HCT116 (cell line): ENCODE measurements around the gene SH2D3C. TPM values are rescaled to one million over a fixed set of nuclear protein-coding genes. Genes with fewer than 3 reads are reported as not detected.

Experiments
- ATAC-seq: fragments of 200-7000 bp; cut with Tn5 transposase; 2 replicates; pipeline ENCODE4 v1.9.1; 2020; ENCODE audit warnings: mild to moderate bottlenecking, moderate library complexity
- BruUV-seq: library from RNA; stranded (reverse); fragments of 400-500 nt; replicated peaks from 2 replicates; lab custom pipeline; 2021; lab: Mats Ljungman, UMichigan
- CTCF ChIA-PET: fragments of 300-600 bp; sonication (Branson Sonifier 250); formaldehyde crosslinking; loops from one replicate; lab custom pipeline; 2021; ENCODE audit warnings: antibody characterized with exemption; lab: Charles Lee
- POLR2A ChIA-PET: fragments of 300-600, 350-600 bp; sonication (Branson Sonifier 250); formaldehyde crosslinking; loops from one replicate; lab custom pipeline; 2021; ENCODE audit warnings: antibody characterized with exemption; lab: Charles Lee
- RAD21 ChIA-PET, 2 experiments: fragments of 300-600 bp; sonication (Branson Sonifier 250); formaldehyde crosslinking; loops; one replicate each; lab custom pipeline; 2023; ENCODE audit warnings: low total read pairs in 2 of 2; ENCODE audit not compliant: uncharacterized antibody in 2 of 2, unreplicated experiment in 2 of 2, low non-redundant PET in 1 of 2; lab: Charles Lee
- DNase-seq: peaks from one replicate; pipeline ENCODE4 v3.0.0-alpha.2; 2010; ENCODE audit warnings: low read depth, low spot score
- H2AFZ ChIP-seq: fragments of 200-600 bp; shearing (Covaris generic), sonication (generic); 2 replicates; pipeline ENCODE4 v1.6.1; 2017; ENCODE audit warnings: low read depth, mixed run types, mixed read lengths, antibody characterized with exemption, low read length; ENCODE audit not compliant: poor library complexity, severe bottlenecking
- H3K27ac ChIP-seq: 2 replicates; pipeline ENCODE4 v1.5.1; 2012; ENCODE audit warnings: low read depth, low read length
- H3K27me3 ChIP-seq: fragments of 200-600 bp; sonication (generic); 2 replicates; pipeline ENCODE4 v1.6.1; 2016; ENCODE audit warnings: mixed run types, low read length, mixed read lengths; ENCODE audit not compliant: insufficient read depth
- H3K36me3 ChIP-seq, 2 experiments: fragments of 200-500 bp in 1 of 2; fragments of 200-600 bp in 1 of 2; sonication (Bioruptor generic) in 1 of 2; sonication (generic) in 1 of 2; 2 replicates each; pipeline versions ENCODE4 v1.5.1 to v1.6.1; 2014 to 2016; ENCODE audit warnings: low read length in 2 of 2, inconsistent platforms in 1 of 2, mixed read lengths in 1 of 2, mixed run types in 1 of 2; ENCODE audit not compliant: insufficient read depth in 2 of 2, control insufficient read depth in 1 of 2
- H3K4me1 ChIP-seq, 2 experiments: fragments of 200-600 bp in 1 of 2; sonication (generic) in 1 of 2; 2 replicates each; pipeline versions ENCODE4 v1.5.1 to v1.6.1; 2012 to 2017; ENCODE audit warnings: low read length in 2 of 2, inconsistent platforms in 1 of 2, mild to moderate bottlenecking in 1 of 2, mixed read lengths in 1 of 2, mixed run types in 1 of 2, moderate library complexity in 1 of 2; ENCODE audit not compliant: insufficient read depth in 2 of 2, control insufficient read depth in 1 of 2
- H3K4me2 ChIP-seq: fragments of 200-600 bp; sonication (generic); 2 replicates; pipeline ENCODE4 v1.6.1; 2017; ENCODE audit warnings: mixed run types, low read length, mixed read lengths
- H3K4me3 ChIP-seq, 2 experiments: fragments of 200-600 bp in 1 of 2; sonication (generic) in 1 of 2; replicated peaks in 1 of 2; 2 replicates each; pipeline ENCODE4 v1.5.1; 2011 to 2016; ENCODE audit warnings: low read length in 2 of 2, control low read depth in 1 of 2, low read depth in 1 of 2, mild to moderate bottlenecking in 1 of 2, mixed read lengths in 1 of 2, mixed run types in 1 of 2
- H3K79me2 ChIP-seq: fragments of 200-600 bp; sonication (generic); 2 replicates; pipeline ENCODE4 v1.6.1; 2017; ENCODE audit warnings: mild to moderate bottlenecking, mixed run types, low read length, moderate library complexity, mixed read lengths; ENCODE audit not compliant: insufficient read depth
- H3K9ac ChIP-seq: fragments of 200-600 bp; sonication (generic); 2 replicates; pipeline ENCODE4 v1.6.1; 2016; ENCODE audit warnings: low read length, mixed read lengths
- H3K9me2 ChIP-seq: fragments of 200-600 bp; sonication (generic), shearing (Covaris generic); 2 replicates; pipeline ENCODE4 v1.6.1; 2017; ENCODE audit warnings: mixed run types, mild to moderate bottlenecking, moderate library complexity; ENCODE audit not compliant: insufficient read depth
- H3K9me3 ChIP-seq, 2 experiments: fragments of 200-500 bp in 1 of 2; fragments of 200-600 bp in 1 of 2; sonication (Bioruptor generic) in 1 of 2; sonication (generic) in 1 of 2; 2 replicates each; pipeline ENCODE4 v1.6.1; 2014 to 2017; ENCODE audit warnings: low read length in 2 of 2, mixed read lengths in 2 of 2, inconsistent platforms in 1 of 2, low read depth in 1 of 2, mild to moderate bottlenecking in 1 of 2, mixed run types in 1 of 2, moderate library complexity in 1 of 2; ENCODE audit not compliant: control insufficient read depth in 1 of 2, insufficient read depth in 1 of 2
- H4K20me1 ChIP-seq: fragments of 200-600 bp; sonication (generic), shearing (Covaris generic); 2 replicates; pipeline ENCODE4 v1.6.1; 2017; ENCODE audit warnings: mixed run types, mild to moderate bottlenecking, moderate library complexity; ENCODE audit not compliant: insufficient read depth
- ATF3 ChIP-seq: IDR thresholded peaks from 2 replicates; pipeline ENCODE4 v1.6.1; 2012
- CTCF ChIP-seq, 3 experiments: fragments of 200-600 bp in 1 of 3; sonication (generic) in 1 of 3; IDR thresholded peaks in 2 of 3; conservative IDR thresholded peaks in 1 of 3; 2 replicates each; pipeline ENCODE4 v1.5.1; 2012 to 2017; ENCODE audit warnings: low read depth in 2 of 3, low read length in 2 of 3, antibody characterized with exemption in 1 of 3, borderline replicate concordance in 1 of 3, control low read depth in 1 of 3, mild to moderate bottlenecking in 1 of 3, mixed read lengths in 1 of 3, mixed run types in 1 of 3, moderate library complexity in 1 of 3; ENCODE audit not compliant: insufficient read depth in 1 of 3
- EGR1 ChIP-seq: IDR thresholded peaks from 2 replicates; pipeline ENCODE4 v1.6.1; 2012; ENCODE audit warnings: low read depth
- ELF1 ChIP-seq: IDR thresholded peaks from 2 replicates; pipeline ENCODE4 v1.6.1; 2012; ENCODE audit warnings: low read depth, borderline replicate concordance
- EZH2phosphoT487 ChIP-seq: fragments of 200-600 bp; IDR thresholded peaks from 2 replicates; pipeline ENCODE4 v1.6.1; 2018; ENCODE audit warnings: antibody characterized with exemption, borderline replicate concordance
- FOSL1 ChIP-seq: IDR thresholded peaks from 2 replicates; pipeline ENCODE4 v1.6.1; 2012; ENCODE audit warnings: low read depth
- MAX ChIP-seq: IDR thresholded peaks from 2 replicates; pipeline ENCODE4 v1.6.1; 2012
- SIN3A ChIP-seq: IDR thresholded peaks from 2 replicates; pipeline ENCODE4 v1.6.1; 2012; ENCODE audit warnings: low read depth
- SRF ChIP-seq: IDR thresholded peaks from 2 replicates; pipeline ENCODE4 v1.6.1; 2012; ENCODE audit warnings: low read depth
- TCF7L2 ChIP-seq: IDR thresholded peaks from 2 replicates; pipeline ENCODE4 v1.7.0; 2011; ENCODE audit warnings: borderline replicate concordance, inconsistent platforms; ENCODE audit not compliant: insufficient read depth, insufficient read length; ENCODE audit errors: extremely low read depth
- YY1 ChIP-seq: IDR thresholded peaks from 2 replicates; pipeline ENCODE4 v1.6.1; 2011; ENCODE audit warnings: low read length, low read depth, moderate library complexity, mild to moderate bottlenecking; ENCODE audit not compliant: insufficient replicate concordance; ENCODE audit errors: extremely low read depth
- ZBTB33 ChIP-seq: IDR thresholded peaks from 2 replicates; pipeline ENCODE4 v1.6.1; 2011; ENCODE audit warnings: mild to moderate bottlenecking, low read length, moderate library complexity; ENCODE audit not compliant: insufficient replicate concordance; ENCODE audit errors: extremely low read depth
- ZFX ChIP-seq: fragments of 450-650 bp; IDR thresholded peaks from 2 replicates; pipeline ENCODE4 v1.6.1; 2017
- intact Hi-C: fragments of 100-400 bp; cut with micrococcal nuclease; formaldehyde crosslinking; loops from 2 replicates; pipeline ENCODE4 v1.10.0; 2022
- total RNA-seq: library from RNA; stranded (reverse); gene quantifications from one replicate; pipeline ENCODE4 v1.2.1, GENCODE V29; 2021; ENCODE audit not compliant: unreplicated experiment

The SH2D3C gene
- total RNA-seq, 1 experiment from 2014 or later = 1.3 TPM

GRCh38 chr9:127726871-127727270, 51.6 kb downstream of the SH2D3C start:
- ATAC-seq (no peak), DNase-seq (no peak)
- H3K4me3 ChIP-seq = no peak overlapping the region
- H2AFZ ChIP-seq = no peak overlapping the region
- H3K27me3 ChIP-seq = no peaks in the 10 kb centered on the region
- H3K9me2 ChIP-seq = no peaks in the 10 kb centered on the region
- H4K20me1 ChIP-seq = no peaks in the 10 kb centered on the region
- peaks cover 38 to 41% of the 10 kb centered on the region in 2 experiments for H3K4me1 ChIP-seq
- no TSS peak for BruUV-seq
- no peak overlapping the region for H3K27ac ChIP-seq
- POLR2A ChIA-PET = no interaction called here
- no peak overlapping the region for H3K9ac ChIP-seq
- H3K36me3 ChIP-seq = no peaks in the 10 kb centered on the region
- TF ChIP-seq YY1 (no peak), TCF7L2 (no peak), ATF3 (no peak), SRF (no peak), SIN3A (no peak), ZBTB33 (no peak), FOSL1 (no peak), MAX (no peak), EZH2phosphoT487 (no peak), ZFX (no peak), EGR1 (no peak), ELF1 (no peak), CTCF (IDR thresholded peaks at IDR 0.05 in 2 of 3, conservative IDR thresholded peaks at IDR 0.05 in 1 of 3; ENCODE audit: borderline replicate concordance in 1 of 3, insufficient read depth in 1 of 3, low read depth in 2 of 3, low read length in 2 of 3) (no peak)
- no peak overlapping the region for H3K4me2 ChIP-seq
- RAD21 ChIA-PET = no interaction called here
- H3K9me3 ChIP-seq = no peaks in the 10 kb centered on the region
- CTCF ChIA-PET = no interaction called here
- no peaks in the 10 kb centered on the region for H3K79me2 ChIP-seq
- intact Hi-C loops = no loop called here
